Activated naive CD4-positive, alpha-beta T cell treated with anti-CD3 and anti-CD28 coated beads, Interleukin-2, amount 50 U/mL, for 16 hours (primary cell): Measurements from ENCODE around the gene HIVEP3.

ENCODE experiments used
- DNase-seq: peaks from one replicate; pipeline ENCODE4 v3.0.0-alpha.2; 2020

The HIVEP3 gene

DNA sequence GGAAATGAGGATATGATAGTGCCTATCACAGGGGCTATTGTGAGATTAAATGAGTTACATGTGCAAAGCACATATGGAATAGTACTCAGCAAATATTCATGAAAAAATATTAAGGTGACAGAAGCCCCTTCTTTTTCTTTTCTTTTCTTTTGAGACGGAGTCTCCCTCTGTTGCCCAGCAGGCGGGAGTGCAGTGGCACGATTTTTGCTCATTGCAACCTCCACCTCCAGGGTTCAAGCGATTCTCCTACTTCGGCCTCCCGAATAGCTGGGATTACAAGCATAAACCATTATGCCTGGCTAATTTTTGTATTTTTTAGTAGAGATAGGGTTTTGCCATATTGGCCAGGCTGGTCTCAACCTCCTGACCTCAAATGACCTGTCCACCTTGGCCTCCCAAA is 139.4 kb downstream of the HIVEP3 start:
- DNase-seq = no peak

GRCh38 chr1:41777695-41778094 is 141.0 kb downstream of the HIVEP3 start:
- DNase-seq = no peak

- no peak for DNase-seq
These were observed 141.8 kb downstream of the HIVEP3 start for GRCh38 chr1:41776891-41777441.

- no peak for DNase-seq
These were observed 142.7 kb downstream of the HIVEP3 start for GRCh38 chr1:41775956-41776585.

- no peak for DNase-seq
These were observed 144.2 kb downstream of the HIVEP3 start for GRCh38 chr1:41774471-41774990.

GRCh38 chr1:41773842-41774241 is 144.9 kb downstream of the HIVEP3 start:
- no peak for DNase-seq

GRCh38 chr1:41773144-41773591 is 145.6 kb downstream of the HIVEP3 start:
- DNase-seq = no peak

DNA sequence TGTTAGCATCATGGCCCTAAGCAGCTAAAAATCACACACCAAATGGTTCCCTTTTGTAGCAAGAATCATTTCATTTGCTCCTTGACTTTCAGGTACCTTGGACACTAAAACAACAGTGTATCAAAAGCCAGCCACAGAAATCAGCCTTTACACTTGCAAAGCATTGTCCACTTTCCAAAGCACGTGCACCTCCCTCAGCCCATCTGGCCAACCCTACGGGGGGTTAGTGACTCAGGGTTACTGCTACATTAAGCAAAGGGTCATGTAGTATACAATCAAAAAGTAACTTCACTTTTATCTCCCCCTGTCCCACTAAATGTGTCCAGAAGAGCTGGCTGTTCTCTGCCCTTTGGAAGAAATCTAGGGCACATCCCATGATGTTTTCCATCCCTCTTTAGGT is 149.7 kb downstream of the HIVEP3 start:
- DNase-seq = no peak

DNA sequence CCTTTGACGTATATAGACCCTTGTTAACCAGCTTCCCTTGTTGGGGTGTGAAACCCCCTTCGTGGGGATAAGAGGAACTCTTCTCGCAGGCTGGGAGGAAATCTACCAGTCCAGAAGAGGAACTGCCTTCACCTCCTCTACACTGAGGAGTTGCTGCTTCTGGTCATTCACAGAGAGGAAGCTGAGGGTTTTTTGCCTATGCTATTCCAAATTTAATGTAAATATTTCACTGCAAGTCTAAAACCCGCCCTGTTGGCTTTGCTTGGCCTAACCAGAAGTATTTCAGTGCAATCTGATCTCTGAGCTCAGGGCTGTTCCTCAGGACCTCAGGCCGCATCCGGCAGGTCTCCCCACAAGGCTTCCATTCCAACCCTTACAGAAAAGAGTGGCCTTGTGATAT is 150.1 kb downstream of the HIVEP3 start:
- no peak for DNase-seq

DNA sequence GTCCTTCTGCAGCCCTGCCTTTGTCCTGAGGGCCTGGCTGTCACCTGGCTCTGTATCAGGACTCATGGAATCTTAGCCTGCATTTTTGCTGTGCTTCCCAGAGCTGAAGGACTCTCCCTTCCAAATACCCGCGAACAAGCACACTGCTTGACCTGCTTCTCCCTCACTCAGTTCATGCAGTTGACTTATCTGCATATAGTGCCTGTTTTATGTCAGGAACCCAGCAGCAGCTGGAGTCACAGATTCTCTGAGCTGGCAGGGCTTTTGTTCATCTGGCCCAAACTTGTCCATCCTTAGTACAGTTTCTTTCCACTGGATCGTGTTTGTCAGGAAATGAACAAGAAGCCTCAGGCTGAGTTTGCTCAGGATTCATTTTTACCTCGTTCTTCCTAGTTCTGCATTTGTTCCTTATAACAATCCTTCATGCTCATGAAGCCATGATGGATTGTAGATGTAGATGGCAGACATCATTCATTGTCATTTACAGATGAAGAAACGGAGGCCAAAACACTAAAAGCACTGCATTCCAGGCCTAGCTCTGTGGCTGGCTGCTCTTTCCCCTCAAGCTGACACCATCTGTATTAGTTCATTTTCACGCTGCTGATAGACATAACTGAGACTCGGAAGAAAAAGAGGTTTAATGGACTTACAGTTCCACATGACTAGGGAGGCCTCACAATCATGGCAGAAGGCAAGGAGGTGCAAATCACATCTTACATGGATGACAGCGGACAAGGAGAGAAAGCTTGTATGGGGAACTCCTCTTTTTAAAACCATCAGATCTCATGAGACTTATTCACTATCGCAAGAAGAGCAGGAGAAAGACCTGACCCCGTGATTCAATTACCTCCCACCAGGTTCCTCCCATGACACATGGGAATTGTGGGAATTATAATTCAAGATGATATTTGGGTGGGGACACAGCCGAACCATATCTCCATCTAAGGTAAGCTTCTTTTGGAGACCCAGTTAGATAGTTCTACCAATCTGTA is 150.9 kb downstream of the HIVEP3 start:
- DNase-seq = no peak

GRCh38 chr1:41766546-41766945 is 152.2 kb downstream of the HIVEP3 start:
- no peak for DNase-seq

- no peak for DNase-seq
These were observed 152.7 kb downstream of the HIVEP3 start for GRCh38 chr1:41766041-41766440.

- no peak for DNase-seq
These were observed 153.6 kb downstream of the HIVEP3 start for GRCh38 chr1:41765152-41765551.

GRCh38 chr1:41764656-41765055 is 154.1 kb downstream of the HIVEP3 start:
- DNase-seq = no peak

DNA sequence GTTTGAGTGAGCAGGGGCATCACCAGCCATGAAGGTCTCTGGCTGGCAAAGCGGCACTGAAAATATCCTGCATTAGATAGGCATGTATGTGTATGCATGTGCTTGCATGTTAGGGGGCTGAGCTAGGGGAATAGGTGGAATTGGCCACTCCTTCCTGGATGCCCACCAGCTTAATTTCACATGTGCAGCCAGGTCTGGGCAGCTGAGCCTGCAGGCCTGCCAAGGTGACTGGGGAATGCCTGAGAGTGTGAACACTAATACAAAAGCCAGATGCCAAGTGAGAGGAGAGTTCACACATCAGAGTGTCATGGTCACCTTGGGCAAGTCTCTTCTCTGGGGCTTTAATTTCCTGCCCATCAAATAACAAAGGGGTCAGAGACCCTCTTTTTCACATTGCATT is 155.9 kb downstream of the HIVEP3 start:
- DNase-seq = no peak

DNA sequence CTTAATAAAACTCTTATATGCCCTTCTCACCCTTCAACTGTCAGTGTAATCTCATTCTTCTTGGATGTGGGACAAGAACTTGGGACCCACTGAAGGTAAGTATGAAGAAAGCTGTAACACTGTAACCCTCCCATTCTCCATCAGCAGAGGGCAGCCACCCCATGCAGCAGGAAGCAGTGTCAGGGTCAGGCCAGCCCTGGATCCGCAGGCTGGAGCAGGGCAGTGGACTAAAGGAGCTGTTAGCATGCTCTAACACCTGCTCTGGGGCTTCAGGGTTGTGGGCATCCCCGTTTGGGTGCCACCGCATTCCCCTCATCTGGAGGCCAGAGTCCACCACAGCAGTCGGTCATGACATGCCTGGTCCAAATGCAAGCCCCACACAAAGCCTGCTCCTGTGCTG is 156.5 kb downstream of the HIVEP3 start:
- DNase-seq = no peak

GRCh38 chr1:41758904-41759548 is 159.7 kb downstream of the HIVEP3 start:
- no peak for DNase-seq

GRCh38 chr1:41758500-41758899 is 160.2 kb downstream of the HIVEP3 start:
- no peak for DNase-seq

DNA sequence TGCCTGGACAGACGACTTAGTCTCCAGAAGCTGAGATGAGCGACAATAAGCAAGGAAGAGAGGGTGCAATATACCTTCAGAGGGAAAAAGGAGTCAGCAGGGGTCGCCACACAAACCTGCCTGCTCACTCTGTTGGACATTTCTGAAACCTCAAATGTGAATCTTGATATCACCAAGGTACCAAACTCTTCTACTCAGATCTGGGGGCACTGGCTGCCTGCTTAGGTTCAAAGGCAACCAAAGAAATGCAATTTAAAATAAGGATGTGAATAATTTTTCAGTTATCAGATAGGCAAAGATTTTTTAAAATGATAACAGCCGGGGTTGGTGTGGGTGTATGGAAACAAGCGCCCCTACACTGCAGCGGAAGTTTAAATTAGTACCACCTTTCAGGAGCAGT is 164.2 kb downstream of the HIVEP3 start:
- no peak for DNase-seq

- no peak for DNase-seq
These were observed 166.1 kb downstream of the HIVEP3 start for GRCh38 chr1:41752514-41753170.

GRCh38 chr1:41751804-41752513 is 166.8 kb downstream of the HIVEP3 start:
- DNase-seq = no peak
